Thyroid gland (tissue), 4 donors: ENCODE results near the gene G0S2.

Experiments
- POLR2A ChIP-seq, 2 donors: fragments of 450-650 bp; IDR thresholded peaks; one replicate each; pipeline ENCODE4 v1.6.1; 2017; ENCODE audit warnings: antibody characterized with exemption in 2 of 2, mild to moderate bottlenecking in 2 of 2, moderate library complexity in 1 of 2
- TF ChIP-seq, protein P1 (sequence below), 6 experiments: fragments of 200-600 bp in 3 of 6; fragments of 450-650 bp in 3 of 6; sonication (generic) in 3 of 6; IDR thresholded peaks; one replicate each; pipeline ENCODE4 v1.5.1; 2016 to 2019; ENCODE audit warnings: antibody characterized with exemption in 6 of 6, mild to moderate bottlenecking in 2 of 6, inconsistent platforms in 1 of 6, moderate library complexity in 1 of 6

DNA sequence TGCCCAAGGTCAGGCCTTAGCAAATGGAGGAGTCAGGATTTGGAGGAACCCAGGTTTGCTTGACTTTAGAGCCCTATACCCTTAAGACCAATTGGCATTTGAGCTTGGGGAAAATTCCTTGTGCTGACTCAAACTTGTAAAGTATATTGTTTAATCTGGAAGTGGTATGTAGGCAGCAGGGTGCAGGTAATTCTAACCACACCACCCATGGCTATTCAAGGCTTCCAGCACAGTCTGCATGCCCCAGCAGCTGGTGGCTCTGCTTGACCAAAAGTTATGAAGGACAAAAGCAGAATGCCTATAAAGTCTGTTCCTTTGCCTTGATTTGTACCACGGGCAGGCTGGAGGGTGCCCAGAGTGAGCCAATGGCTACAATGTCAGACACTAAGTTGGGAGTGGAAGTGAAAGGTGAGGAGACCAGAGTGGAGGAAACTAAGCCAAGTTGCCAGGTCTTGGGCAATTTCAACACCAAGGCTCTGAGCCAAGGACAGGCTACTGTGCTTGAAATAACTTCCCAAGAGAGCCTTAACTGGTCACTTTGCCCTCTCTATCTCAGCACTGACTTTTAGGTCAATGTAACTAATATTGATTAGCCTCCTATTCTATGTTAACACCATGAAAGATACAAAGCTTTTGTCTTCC is 4.7 kb upstream of the G0S2 start:
- no peak for TF ChIP-seq POLR2A (IDR thresholded peaks at IDR 0.05)
- TF ChIP-seq, protein P1, sequence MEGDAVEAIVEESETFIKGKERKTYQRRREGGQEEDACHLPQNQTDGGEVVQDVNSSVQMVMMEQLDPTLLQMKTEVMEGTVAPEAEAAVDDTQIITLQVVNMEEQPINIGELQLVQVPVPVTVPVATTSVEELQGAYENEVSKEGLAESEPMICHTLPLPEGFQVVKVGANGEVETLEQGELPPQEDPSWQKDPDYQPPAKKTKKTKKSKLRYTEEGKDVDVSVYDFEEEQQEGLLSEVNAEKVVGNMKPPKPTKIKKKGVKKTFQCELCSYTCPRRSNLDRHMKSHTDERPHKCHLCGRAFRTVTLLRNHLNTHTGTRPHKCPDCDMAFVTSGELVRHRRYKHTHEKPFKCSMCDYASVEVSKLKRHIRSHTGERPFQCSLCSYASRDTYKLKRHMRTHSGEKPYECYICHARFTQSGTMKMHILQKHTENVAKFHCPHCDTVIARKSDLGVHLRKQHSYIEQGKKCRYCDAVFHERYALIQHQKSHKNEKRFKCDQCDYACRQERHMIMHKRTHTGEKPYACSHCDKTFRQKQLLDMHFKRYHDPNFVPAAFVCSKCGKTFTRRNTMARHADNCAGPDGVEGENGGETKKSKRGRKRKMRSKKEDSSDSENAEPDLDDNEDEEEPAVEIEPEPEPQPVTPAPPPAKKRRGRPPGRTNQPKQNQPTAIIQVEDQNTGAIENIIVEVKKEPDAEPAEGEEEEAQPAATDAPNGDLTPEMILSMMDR (IDR thresholded peaks at IDR 0.05) = no peak
